Hematopoietic multipotent progenitor cell treated with erythropoietin and hydrocortisone succinate and interleukin-3 and kit ligand, for 4 days (in vitro differentiated cells): ENCODE measurements around the gene EDAR.

Experiments used
- DNase-seq: peaks from one replicate; pipeline ENCODE4 v3.0.0-alpha.2; 2015

The EDAR gene

DNA sequence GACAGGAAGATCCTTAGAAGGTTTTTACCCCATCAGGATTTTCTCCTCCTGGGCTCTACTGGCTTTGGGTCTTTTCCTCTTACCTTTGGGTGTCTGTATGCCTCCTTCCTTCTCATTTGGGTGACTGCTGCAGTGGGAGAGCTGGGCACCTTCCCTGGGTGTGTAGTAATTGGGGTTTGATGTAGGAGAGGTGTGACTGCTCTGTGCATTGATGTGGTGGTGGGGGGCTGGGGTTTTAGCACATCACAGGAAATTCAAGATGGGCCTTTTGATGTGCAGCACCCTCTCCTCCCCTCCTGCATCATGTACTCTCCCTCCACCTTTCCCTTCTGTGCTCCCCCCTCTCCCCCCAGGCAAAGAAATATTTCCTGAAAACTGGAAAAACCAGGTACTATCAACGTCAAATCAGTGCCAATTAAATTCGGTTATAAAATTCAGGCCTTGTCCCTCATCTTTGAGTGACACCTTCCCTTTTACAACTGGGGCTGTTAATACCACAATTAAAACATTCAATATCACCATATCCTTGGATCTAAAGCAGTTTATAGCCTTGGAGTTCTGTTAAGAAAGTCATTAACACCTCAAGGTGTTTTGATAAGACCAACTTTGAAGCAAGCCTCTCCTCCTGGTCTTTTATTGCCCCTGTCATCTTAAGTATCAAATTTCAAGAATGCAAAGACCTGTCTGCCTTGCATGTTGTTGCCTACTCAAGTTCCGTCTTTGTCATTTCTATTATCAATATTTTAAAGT lies 23.3 kb downstream of the EDAR start:
- DNase-seq = no peak

GRCh38 chr2:108963057-108963456 lies 26.0 kb downstream of the EDAR start:
- DNase-seq = no peak

DNA sequence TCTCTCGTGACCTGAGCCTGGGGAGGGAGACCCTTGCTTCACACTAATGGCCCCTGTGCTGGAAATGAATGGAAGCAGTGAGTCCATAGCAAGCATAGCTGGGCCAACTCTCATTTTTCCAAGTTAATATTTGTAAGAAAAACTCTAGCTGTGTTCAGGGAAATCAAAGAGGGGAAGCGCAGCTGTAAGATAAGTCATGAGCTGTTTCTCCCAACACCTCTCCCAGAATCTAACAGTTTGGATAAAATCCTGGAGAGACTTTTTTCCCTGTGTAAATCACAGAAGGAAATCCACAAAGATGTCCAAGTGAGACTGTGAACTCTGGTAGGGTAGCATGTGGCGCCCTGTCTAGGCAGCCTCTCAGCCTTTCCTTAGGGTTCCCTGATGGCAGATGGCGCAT lies 27.2 kb downstream of the EDAR start:
- no peak for DNase-seq

- DNase-seq = peak; percentile 20
Observed at GRCh38 chr2:108960006-108960405, 29.0 kb downstream of the EDAR start.

DNA sequence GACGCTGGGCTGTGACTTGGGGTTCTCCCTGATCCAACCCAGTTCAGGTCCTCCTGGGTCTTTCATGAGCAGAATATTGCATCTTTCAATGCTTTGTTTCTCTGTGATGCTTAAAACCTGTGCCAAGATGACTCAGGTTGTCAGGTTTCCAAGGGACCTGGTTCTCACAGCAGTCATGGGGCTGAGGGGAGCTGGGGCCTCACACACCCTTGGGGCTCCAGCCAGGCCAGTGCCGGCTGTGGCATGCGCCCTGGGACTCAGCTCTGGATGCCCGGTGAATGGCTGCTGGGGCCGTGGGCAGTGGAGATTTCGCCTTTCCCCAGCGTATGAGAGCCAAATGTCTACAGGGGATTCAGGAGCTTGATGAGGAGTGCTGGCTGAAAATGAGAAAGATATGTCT lies 29.6 kb downstream of the EDAR start:
- DNase-seq = no peak

- DNase-seq = no peak
Observed at GRCh38 chr2:108958632-108959341, 30.2 kb downstream of the EDAR start.

- peak; percentile 28 for DNase-seq
Observed at GRCh38 chr2:108958002-108958401, 31.0 kb downstream of the EDAR start.

GRCh38 chr2:108956375-108956774 lies 32.6 kb downstream of the EDAR start:
- DNase-seq = no peak

DNA sequence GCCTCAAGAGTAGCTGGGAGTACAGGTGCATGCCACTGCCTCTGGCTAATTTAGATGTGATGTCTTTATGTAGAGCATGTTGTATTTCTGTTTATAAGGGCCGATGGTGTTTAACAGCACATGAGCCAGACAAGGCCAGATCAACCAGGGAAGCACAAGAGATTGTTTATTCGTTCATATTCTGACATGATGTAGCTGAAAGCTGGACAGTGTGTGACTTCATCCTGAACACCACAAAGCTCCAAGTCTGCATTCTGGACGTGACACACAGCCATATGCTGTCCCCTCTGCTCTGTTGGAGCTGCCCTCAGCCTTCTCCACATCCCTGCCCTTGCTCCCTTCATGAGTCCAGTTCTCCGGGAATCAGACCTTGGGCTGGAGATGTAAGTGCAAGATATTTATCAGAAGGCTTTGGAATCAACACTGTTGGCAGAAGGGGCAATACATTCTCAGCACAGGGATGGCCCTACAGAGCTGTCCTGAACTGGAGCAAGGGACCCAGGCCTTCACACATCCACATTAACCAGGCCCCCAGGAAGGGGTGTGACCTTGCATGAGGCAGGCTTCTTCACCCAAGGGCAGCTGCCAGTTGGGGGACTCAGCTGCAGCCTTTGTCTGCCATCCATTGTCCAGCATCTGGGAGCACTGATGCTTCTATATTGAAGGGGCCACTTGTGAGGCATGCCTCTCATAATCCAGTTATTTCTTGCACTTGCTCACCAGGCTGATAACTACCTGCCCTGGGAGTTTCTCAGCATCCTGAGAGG lies 38.5 kb downstream of the EDAR start:
- DNase-seq = no peak

GRCh38 chr2:108949316-108950239 lies 39.4 kb downstream of the EDAR start:
- DNase-seq = peak; percentile 16

DNA sequence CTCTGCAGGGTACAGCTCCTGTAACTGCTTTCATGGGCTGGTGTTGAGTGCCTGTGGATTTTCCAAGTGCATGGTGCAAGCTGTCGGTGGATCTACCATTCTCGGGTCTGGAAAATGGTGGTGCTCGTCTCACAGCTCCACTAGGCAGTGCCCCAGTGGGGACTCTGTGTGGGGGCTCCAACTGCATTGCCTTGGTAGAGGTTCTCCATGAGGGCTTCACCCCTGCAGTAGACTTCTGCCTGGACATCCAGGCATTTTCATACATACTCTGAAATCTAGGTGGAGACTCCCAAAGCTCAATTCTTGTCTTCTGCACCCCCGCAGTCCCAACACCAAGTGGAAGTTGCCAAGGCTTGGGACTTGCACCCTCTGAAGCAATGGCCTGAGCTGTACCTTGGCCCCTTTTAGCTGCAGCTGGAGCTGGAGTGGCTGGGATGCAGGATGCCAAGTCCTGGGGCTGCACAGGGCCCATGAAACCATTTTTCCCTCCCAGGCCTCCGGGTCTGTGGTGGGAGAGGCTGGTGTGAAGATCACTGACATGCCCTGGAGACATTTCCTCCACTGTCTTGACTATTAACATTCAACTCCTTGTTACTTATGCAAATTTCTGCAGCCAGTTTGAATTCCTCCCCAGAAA lies 41.6 kb downstream of the EDAR start:
- DNase-seq = no peak

GRCh38 chr2:108946442-108946841 lies 42.6 kb downstream of the EDAR start:
- no peak for DNase-seq

GRCh38 chr2:108945969-108946368 lies 43.1 kb downstream of the EDAR start:
- no peak for DNase-seq

- DNase-seq = no peak
Observed at GRCh38 chr2:108944601-108945331, 44.3 kb downstream of the EDAR start.

DNA sequence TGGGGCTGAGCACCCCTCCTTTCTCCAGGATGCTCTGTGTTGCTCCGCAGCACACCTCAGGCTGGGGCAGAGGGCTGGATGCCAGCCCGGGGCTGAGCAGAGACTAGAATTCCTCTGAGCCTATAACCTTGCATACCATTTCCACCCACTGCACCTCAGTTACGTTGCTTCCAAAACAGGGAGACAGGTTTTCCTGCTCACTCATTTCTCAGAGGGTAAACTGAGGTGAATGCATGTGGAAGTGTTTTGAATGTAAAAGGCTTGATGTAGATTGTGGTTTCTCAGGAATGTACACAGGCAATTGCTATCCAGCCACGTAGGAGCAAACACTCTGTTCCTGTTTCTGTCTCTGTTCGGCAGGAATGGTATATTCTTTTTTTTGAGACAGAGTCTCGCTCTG lies 45.3 kb downstream of the EDAR start:
- DNase-seq = no peak

DNA sequence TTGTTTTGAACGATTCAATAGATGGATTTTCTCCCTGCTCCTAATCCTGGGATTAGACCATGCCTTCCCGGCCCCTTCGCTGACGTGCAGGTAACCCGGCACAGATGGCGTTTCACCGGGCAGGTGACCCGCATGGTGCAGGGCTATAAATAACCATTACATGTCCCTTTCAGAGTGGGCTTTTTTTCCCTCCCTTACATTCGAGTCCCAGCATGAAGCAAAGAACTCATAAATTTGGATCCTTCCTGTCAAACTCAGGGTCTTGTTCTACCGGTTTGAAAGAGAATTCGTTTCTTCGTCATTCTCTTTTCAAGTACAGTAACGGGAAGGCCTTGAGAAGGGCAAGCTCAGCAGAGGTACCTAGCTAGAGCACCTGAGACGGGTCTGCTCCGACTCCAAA lies 46.1 kb downstream of the EDAR start:
- DNase-seq = no peak

DNA sequence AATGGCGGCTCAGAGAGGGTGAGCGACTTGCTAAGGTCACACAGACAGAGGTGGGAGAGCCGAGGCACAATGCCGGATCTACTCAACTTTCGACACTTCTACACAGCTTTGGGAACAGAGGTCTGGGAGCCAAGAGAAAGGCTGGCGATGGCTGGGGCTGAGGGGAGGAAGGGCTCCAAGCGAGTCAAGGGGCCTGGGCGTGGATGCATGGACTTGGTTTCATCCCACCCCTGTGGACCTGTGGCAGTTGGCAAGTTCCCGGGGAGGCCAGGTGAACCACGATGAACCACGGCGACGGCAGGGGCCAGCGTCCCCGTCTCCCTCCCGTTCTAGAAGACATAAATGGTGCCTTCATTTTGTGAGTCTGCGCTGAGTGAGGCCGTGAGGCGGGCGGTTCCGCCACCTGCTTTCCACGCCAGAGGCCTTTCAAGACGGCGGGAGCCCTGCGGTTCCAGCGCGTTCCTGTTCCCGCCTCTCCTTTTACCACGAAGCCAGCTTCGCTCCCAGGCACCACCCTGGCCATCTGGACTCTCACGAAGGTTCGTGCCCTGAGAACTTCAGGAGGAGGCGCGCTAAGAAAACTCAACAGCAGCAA lies 46.7 kb downstream of the EDAR start:
- no peak for DNase-seq

GRCh38 chr2:108941767-108942166 lies 47.3 kb downstream of the EDAR start:
- no peak for DNase-seq

DNA sequence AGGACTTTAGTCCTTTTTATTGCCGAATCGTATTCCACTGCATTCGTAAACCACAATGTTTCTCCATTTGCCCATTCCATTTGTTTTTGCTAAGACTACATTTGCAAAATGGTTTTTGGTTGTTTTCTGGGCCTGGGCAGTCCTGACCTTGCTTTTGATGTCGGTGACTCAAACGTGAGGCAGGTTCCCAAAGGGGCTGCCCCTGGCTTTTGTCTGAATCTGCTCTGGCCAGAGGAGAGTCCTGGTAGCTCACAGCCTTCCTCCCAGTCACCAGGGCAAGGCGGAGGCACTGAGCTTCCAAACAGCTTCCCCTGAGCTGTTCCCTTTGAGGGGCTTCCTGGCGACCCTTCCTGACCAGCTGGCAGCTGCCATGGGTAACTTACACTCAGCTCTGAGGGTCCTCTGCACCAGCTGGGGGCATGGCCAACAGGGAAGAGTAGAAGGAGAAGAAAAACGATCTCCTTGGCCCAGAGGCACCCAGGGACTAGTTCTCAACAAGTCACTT lies 47.8 kb downstream of the EDAR start:
- no peak for DNase-seq

GRCh38 chr2:108940156-108940555 lies 48.9 kb downstream of the EDAR start:
- no peak for DNase-seq
